ENCODE measurements around the gene SIK1.
"Not testable (repeated sequence)": the region's sequence is repeated elsewhere in the genome, so short reads cannot be mapped to it uniquely, and the experiment has no call there.

SIK1 gene

DNA sequence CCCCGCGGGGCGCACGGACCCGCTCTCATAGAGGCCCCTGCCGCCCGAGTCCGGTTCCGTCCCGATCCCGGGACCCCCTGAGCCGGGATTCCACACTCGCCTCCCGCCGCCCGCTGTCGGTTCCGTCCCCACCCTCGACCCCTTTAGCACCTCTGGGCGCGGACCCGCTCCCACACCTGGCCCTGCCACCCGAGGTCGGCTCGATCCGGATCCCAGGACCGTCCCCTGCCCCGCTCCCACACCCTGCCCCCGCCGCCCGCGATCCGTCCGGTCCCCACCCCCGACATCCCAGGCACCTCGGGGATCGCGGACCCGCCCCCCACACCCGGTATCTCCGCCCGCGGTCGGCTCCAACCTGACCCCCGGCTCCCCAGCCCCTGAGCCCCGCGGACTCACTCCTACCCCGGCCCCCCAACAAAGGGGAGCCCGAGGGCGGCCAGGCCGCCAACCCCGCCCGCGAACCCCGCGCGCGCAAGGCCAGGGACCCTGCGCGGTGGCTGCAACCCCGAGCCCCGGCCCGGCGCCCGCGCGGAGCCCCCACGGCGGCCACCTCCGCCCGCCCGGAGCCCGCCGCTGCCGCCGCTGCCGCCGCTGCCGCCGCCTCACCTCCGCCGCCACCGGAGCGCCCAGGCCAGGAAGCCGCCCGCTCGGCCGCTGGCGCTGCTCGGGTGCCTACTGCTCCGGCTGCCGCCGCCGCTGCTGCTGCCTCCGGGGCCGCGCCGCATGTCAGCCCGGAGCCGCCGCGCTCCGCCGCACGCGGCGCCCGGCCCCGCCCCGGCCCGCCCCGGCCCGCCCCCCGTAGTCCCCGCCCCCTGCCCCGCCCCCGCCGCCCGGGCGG is at the start of gene SIK1:
Gene SIK1, minus strand, starts transcription at position 728 of the 838 bp plus-strand sequence. CDS start 953 bp downstream, outside the sequence.
- not testable (repeated sequence) for DNase-seq

- DNase-seq = not testable (repeated sequence)
Measured at GRCh38 chr21:43471597-43472242, 44.8 kb upstream of the SIK1 start.

DNA sequence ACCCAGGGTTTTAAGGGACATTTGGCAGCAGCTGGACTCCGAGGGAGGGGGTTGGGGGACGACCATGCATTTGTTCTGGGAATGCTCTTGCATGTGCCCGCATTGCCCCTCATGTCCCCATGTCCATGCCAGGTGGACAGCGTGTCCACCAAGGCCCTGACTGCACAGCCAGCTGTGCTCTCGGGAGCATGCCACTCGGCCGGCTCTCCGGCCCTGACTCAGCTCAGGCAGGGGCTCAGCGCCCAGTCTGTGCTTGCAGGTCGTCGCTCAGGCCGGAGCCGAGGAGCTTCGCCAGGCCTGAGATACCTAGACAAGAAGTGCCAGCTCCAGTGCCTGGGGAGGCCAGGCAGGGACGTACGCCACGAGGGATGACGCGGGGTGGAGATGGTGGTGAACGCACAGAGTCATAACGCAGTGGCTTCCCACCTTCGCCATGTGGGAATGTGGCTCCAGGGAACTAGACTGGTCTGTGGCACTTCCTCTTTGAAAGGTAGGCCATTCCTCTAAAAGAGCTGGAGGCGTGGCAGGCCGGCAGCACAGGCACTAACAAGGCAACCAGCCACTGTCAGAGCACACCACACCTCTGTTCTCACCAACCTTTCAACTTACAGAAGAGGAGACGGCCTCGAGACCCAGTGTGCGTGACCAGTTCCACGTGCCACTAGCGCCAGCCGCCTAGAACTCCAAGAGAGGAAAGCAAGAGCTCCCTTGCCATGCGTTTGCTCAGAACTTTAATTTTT is 43.0 kb upstream of the SIK1 start:
- DNase-seq = not testable (repeated sequence)

DNA sequence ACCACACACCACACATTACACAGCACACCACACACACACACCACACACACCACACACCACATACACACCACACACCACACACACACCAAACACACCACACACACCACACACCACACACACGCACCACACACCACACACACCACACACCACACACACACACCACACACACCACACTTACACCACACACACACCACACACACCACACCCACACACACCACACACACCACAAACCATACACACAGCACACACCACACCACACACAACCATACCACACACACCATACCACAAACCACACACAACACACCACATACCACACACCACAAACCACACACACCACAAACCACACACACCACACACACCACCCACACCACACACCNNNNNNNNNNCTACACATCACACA is 40.9 kb upstream of the SIK1 start:
- no peak for DNase-seq

DNA sequence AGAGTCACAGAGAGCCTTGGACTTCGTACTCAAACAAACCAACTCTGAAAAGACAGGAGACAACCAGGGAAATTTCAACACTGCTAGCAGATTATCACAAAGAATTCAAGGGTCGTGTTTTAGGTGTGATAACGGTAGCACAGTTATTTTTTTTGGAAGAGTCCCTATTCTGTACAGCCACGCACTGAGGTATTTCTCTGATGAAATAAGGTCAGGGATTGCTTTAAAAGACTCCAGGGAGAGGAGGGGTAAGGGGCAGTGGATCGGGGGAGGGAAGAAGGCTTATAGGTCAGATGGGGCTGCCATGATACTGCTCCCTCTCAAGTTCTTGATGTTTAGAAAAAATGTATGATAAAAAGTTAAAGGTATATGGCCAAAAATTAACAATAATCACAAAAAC is 38.2 kb upstream of the SIK1 start:
- DNase-seq = not testable (repeated sequence)

DNA sequence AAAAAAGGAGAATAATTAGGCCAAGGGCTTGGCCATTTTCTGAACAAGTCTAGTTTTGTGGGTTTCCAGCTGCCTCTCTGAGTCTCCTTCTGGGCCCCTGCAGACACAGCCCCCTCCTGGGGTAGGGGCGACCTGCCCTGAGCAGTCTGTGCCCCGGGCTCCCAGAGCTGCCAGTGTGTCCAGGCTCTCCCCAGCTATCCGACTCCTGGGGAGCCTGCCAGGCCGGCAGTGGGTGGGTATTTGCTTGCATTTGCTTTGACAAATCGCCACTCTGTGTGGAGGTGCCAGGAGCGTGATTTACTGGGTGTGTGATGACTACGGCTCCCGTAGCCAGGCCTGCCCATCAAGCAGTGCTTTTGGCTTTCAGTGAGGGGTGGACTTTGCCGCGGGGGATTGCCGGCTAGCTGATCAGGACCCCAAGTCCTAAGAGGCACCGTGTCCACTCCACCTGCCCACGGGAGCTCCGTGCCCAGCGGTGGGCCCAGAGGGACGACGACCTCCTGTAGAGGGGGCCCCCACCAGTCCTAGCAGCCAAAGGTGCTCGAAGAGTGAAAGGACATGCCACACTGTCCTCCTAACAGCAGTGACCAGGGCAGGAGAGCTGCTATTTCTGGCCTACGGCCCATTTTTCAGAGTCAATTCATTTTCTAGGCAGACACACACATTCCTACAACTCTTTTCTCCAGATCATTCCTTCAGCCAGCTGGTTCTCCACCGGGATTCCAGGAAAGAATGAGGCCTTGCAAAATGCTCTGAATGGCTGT is 36.7 kb upstream of the SIK1 start:
- not testable (repeated sequence) for DNase-seq

DNA sequence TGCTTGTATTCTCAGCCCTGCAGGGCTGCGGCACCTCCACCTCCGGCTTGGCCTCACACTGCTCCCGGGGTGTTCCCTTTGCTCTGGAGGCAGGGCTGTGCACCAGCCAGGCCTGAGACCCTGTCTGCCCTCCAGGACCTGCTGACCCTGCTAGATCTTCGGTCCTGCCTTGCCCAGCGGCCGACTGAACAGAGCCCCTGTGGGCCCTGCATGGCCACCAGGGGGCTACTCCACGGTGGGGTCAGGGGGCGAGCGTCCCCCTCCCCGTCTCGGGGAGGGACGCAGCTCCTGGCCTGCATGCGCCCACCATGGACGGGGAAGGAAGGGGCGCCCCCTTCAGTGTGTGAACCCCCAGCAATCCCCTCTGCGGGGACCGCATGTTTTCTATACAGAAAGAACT is 36.0 kb upstream of the SIK1 start:
- DNase-seq = not testable (repeated sequence)

DNA sequence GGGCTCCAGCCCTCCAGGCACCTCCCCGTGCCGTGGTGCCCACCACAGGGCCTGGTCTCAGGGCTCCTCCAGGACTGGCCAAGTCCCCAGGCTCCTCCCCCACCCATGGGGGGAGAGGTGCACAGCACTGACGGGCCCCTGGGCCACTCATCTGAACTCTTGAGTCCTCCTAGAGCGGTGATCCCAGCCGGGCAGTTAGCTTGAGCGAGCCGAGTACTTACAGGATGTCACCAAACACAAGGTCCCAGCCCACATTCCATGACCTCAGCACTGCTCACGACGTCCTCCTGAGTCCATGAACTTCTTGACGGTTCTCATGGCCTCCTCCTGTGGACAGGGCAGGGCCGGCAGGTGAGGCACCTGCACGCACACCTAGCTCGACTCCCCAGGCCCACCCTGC is 33.5 kb upstream of the SIK1 start:
- not testable (repeated sequence) for DNase-seq

DNA sequence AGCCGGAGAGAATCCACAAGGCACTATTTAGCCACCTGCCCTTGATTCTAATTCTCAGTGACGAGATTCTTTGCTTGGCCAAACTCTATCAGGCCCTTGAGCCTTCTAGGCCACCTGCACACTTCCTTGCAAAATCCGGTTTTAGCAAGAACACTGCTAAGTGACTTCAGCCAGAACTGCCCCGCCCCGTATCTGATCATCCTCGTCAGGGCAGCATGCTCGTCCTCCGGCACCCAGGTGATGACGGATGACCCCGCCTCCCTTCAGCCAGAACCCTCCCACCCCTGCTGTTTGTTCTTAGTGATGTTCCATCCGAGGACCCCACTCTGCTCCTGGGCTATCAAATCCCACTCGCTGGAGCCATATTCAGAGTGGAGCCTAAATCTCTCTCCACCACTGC is 32.1 kb upstream of the SIK1 start:
- not testable (repeated sequence) for DNase-seq

DNA sequence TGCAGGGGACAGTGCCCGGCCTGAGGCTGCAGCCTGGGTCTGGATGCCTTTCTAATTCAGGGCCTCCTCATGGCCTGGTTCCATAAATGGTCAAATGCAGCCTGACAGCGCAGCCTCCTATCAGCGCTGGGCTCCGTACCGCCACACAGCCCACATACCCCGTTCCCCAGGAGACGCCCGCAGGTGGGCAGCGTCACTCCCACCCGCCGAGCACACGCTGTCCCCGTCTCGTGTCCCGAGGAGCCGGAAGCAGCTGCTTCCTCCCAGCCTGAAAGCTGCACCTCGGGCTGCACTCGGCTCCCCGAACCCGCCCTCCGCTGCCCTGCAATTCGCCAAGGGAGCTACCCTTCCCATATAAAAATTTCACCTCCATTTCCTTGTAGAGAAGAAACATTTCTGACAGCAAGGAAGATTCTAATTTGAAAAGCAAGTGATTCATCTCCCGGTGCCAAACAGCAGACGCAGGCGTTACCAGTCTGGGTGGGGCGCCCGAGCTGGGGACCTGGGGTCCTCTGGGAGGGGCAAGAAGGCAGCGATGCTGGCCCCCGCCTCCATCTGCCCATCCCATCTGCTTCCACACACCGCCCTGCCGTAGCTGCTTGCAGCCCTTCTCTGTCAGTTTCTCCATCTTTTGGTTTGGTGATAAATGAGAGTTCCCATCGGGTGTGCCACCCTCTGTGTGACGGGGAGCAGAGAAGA is 29.8 kb upstream of the SIK1 start:
- not testable (repeated sequence) for DNase-seq

DNA sequence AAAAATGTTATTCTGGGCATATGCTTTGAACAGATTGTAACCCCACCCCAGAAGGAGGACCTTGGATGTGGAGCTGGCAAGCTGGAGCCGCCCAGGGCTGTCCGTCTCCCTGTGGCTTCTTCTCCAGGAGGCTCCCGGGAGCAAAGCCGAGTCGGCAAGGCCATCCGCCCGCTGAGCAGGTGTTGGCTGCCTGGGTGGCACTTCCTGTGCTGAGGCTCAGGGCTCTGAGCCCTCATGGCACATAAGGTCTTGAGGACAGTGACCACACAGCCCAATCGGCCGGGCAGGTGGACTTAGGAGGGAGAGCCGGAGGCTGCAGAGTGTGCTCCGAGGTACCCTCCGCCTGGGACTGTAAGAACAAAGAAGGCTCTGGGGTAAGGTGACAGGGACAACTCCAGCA is 28.8 kb upstream of the SIK1 start:
- DNase-seq = not testable (repeated sequence)

DNA sequence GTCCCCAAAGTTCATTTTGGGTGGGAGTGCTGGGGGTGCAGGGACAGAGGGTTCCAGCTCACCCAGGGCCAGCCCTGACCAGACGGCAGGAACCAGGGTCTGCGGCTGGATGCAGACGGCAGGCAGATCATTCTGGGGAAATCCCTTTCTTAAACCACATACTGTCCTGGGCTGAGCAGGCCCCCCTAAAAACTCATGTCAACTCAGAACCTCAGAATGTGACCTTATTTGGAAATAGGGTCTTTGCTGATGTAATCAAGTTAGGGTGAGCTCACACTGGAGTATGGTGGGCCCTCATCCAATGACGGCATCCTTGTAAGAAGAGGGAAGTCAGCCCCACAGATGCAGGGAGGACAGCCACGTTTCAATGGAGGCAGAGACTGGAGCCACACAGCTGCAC is 27.2 kb upstream of the SIK1 start:
- DNase-seq = not testable (repeated sequence)

DNA sequence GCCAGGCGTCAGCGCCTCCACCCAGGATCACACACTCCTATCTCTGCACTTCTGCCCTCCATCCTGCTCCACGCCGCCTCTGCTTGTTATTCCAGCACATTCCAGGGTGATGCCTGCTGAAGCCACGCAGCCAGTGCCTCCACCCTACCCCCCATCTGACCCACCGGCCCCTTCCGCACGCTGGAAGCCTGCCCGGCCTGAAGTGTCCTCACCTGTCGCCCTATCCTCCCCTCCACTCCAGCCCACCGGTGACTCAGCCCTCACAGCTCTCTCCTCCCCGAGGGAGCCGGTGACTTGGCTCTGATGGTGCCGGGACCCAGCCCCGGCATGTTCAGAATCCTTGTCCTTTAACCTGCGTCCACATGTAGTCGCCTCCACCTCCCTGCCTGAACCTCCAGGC is 24.9 kb upstream of the SIK1 start:
- DNase-seq = not testable (repeated sequence)

DNA sequence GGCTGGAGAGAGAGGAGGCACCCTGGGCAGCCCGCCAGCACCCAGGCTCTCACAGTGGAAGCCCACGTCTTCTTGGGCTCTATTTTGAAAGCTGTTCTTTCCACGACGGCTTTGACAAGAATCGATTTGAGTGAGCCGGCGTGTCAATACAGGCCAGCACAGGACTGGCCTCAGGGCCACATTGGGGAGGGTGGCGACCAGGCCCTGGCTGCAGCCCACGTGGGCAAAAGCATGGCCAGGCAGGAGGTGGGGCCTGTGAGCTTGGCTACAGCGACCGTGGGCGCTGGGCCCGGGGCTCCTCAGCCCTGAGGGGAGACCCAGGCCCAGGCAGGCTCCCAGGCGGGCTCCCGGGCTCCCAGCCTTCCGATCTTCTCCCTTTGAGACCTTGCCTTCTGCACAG is 23.4 kb upstream of the SIK1 start:
- DNase-seq = not testable (repeated sequence)

DNA sequence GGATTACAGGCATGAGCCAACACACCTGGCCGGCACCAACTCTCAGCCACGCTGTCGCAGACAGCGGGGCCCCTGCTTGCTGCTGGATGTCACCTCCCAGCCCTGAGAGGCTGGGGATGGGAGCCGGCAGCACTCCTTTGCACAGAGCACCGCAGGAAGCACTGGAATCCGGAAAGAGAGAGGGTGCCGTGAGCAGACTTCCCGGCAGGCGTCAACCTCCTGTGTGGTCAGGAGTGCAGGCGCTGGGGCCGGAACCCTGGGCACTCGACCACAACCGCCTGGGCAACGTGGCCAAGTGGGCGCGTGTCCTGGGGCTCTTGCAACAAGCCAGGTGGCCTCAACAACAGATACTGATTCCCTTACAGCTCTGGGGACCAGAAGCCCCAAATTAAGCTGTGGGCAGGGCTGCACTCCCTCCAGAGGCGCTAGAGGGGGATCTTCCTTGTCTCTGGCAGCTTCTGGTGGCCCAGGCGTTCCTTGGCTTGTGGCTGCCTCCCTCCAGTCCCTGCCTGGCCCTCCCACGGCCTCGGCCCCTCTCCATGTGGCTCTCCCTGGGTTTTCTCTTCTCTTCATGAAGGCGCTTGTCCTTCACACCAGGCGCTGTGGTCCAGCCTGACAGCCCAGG is 20.5 kb upstream of the SIK1 start:
- DNase-seq = not testable (repeated sequence)

- DNase-seq = not testable (repeated sequence)
Measured at GRCh38 chr21:43446277-43446932, 19.5 kb upstream of the SIK1 start.

DNA sequence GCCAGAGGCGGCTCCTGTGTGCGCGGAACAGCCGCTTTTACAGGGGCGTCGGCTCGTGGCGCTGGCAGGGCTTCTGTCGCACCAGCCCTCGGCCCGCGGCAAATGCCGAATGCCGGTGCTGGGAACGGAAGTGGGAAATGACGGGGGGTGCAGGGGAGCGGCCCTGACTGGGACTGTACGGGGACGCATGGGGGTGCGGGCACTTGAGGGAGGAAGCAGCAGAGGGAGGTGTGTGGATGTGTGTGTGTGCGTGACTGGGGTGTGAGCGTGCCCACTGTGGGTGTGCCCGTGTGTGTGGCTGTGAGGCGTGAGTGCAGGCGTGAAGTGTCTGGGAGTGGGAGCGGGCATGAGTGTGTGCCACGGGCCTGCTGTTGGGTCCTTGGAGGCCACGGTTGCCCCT is 17.6 kb upstream of the SIK1 start:
- not testable (repeated sequence) for DNase-seq

DNA sequence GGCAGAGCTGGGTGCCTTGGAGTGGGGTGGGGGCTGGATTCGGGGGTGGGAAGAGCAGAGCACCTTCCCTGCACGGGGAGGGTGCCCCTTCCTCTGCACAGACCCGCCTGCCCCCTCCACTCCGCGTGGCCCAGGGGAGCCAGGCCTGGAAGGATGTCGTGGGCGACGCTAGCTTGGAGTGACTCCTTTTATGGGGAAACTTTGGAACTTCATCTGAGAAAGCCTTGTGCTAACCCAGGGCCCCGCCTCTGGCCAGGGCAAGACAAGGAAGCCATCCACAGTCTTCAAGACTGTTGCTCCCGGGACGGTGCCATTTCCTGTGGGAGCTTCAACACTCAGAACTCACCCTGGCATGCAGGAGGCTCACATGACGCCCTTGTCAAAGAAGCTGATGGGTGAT is 15.6 kb upstream of the SIK1 start:
- not testable (repeated sequence) for DNase-seq

DNA sequence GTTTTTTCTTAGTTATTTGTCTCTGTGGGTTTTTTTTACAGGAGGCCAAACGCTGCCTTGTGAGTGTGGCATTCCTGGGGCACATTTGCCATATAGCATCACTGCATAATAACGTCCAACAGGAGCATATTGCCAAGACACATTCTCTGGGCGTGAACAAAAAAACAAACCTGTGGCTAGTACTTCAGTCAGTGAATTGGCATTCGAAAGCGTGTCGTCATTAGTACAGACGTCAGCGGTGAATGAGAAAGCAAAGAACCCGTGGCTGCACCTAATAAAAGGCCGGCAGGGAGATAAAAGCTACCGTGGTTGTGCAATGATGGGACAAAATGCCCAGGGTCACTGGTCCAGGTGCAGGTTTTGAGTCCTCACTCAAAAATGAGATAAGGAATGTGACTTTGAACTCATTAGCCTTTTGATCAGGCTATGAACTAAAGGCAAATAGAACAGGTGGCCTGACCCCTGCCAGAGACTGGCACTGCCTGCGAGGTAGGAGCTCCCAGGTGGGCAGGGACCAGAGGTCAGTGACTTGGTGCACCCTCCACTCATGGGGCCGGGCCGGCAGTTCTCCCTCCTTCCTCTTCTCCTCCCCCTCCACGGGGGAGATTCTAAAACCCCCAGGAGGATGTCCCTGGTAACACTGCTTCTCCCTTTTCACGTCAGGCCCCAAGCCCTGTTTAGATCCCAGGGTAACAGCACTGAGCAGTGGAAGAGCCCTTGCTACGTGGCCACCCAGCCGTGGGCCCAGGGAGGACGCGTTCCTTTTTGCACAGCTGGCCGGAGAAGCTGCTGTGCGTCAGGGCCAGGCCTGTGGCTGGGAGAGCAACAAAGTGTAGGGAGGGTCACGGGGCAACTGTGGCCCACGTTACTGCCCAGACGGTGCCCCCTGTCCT is 14.2 kb upstream of the SIK1 start:
- not testable (repeated sequence) for DNase-seq
